Upper lobe of left lung (tissue), 4 donors: ENCODE results near the gene HK3.

ENCODE experiments used
- CTCF ChIP-seq, 6 experiments: fragments of 450-650 bp in 4 of 6; fragments of 200-600 bp in 2 of 6; sonication (generic) in 2 of 6; IDR thresholded peaks; one replicate each; pipeline ENCODE4 v1.5.1; 2016 to 2019; ENCODE audit warnings: antibody characterized with exemption in 6 of 6
- POLR2A ChIP-seq, 4 donors: fragments of 450-650 bp; IDR thresholded peaks; one replicate each; pipeline ENCODE4 v1.5.1; 2016 to 2017; ENCODE audit warnings: antibody characterized with exemption in 4 of 4, mild to moderate bottlenecking in 2 of 4
- POLR2AphosphoS5 ChIP-seq, 2 donors: sonication (generic); formaldehyde crosslinking; IDR thresholded peaks; one replicate each; pipeline ENCODE4 v1.5.1; 2017; ENCODE audit warnings: antibody characterized with exemption in 2 of 2

DNA sequence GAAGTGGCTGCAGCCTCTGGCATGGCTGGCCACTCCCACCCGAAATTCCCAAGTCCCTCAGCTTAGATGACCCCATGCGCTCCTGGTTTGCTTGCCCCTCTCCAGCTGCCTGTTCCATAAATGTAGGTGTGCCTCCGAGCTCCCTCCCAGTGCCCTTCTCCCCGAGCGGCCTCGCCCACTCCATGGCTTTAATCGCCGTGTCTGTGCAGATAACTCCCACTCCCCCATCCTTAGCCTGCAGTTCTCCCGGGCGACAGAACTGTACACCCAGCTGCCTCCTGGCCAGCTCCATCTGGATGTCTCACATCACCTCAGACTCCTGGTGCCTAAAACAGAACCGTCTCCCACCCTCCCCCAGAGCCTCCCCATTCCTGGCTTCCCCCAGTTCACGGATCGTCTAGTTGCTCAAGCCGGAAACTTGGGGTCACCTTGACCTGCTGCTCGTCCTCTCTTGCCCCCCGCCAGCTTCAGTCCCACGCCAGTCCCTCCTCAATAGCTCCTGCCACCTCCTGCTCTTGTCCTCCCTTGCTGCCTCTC lies 24.1 kb downstream of the HK3 start:
- no peak for TF ChIP-seq CTCF (IDR thresholded peaks at IDR 0.05)
- no peak for TF ChIP-seq POLR2A (IDR thresholded peaks at IDR 0.05)
- TF ChIP-seq POLR2AphosphoS5 (IDR thresholded peaks at IDR 0.05): no peak
